Stimulated activated CD8-positive, alpha-beta memory T cell treated with anti-CD3 and anti-CD28 coated beads, Interleukin-4, amount 100 ng/mL, for 24 hours (primary cell): Measurements from ENCODE around the gene DMPK.
"Not testable (repeated sequence)": the region's sequence is repeated elsewhere in the genome, so short reads cannot be mapped to it uniquely, and the experiment has no call there.

ENCODE experiments used
- DNase-seq: peaks from one replicate; pipeline ENCODE4 v3.0.0-alpha.2; 2020; ENCODE audit warnings: low read depth

The DMPK gene

GRCh38 chr19:45815481-45816216 lies 33.4 kb upstream of the DMPK start:
- no peak for DNase-seq

- DNase-seq: no peak
These were observed 32.7 kb upstream of the DMPK start, which contains the start of gene RSPH6A for GRCh38 chr19:45814851-45815480. Gene RSPH6A, minus strand, starts transcription at chr19:45815308. Its CDS starts 132 bp downstream, at chr19:45815176.

- DNase-seq: no peak
These were observed 32.0 kb upstream of the DMPK start for GRCh38 chr19:45814166-45814780.

- DNase-seq: no peak
These were observed 30.0 kb upstream of the DMPK start for GRCh38 chr19:45812297-45812696.

- no peak for DNase-seq
These were observed 27.4 kb upstream of the DMPK start for GRCh38 chr19:45809643-45810159.

- no peak for DNase-seq
These were observed 23.4 kb upstream of the DMPK start for GRCh38 chr19:45805719-45806118.

GRCh38 chr19:45804959-45805230 lies 22.6 kb upstream of the DMPK start:
- DNase-seq: no peak

GRCh38 chr19:45804140-45804958 lies 22.1 kb upstream of the DMPK start:
- DNase-seq: no peak

GRCh38 chr19:45801603-45802175 lies 19.4 kb upstream of the DMPK start:
- DNase-seq: no peak

- DNase-seq: no peak
These were observed 17.8 kb upstream of the DMPK start for GRCh38 chr19:45800070-45800553.

GRCh38 chr19:45799541-45799940 lies 17.3 kb upstream of the DMPK start:
- not testable (repeated sequence) for DNase-seq

GRCh38 chr19:45798995-45799517 lies 16.8 kb upstream of the DMPK start:
- DNase-seq: peak; percentile 46

GRCh38 chr19:45794627-45795026 lies 12.3 kb upstream of the DMPK start:
- DNase-seq: no peak

GRCh38 chr19:45793876-45794275 lies 11.6 kb upstream of the DMPK start:
- no peak for DNase-seq

- no peak for DNase-seq
These were observed 10.9 kb upstream of the DMPK start for GRCh38 chr19:45793178-45793564.

GRCh38 chr19:45792470-45793177 lies 10.3 kb upstream of the DMPK start, which contains the start of gene DMWD:
Gene DMWD, minus strand, starts transcription at chr19:45792845. Its CDS starts 89 bp downstream, at chr19:45792756.
- peak; percentile 100 for DNase-seq

GRCh38 chr19:45791744-45792469 lies 9.6 kb upstream of the DMPK start:
- DNase-seq: no peak

- DNase-seq: no peak
These were observed 8.7 kb upstream of the DMPK start for GRCh38 chr19:45790942-45791341.

GRCh38 chr19:45789035-45789786 lies 6.9 kb upstream of the DMPK start:
- DNase-seq: no peak
